Mesendoderm (in vitro differentiated cells): ENCODE data around the gene OLIG3.
A peak's percentile ranks its signal among the peaks of the same experiment; 100 is the strongest.

Experiments
- DNase-seq: peaks from one replicate; pipeline ENCODE4 v3.0.0; 2013
- H2AK5ac ChIP-seq: 2 replicates; pipeline ENCODE4 v1.6.1; 2013; ENCODE audit warnings: low read length, inconsistent platforms
- H2BK120ac ChIP-seq: 2 replicates; pipeline ENCODE4 v1.6.1; 2013; ENCODE audit warnings: low read depth, mild to moderate bottlenecking, low read length, moderate library complexity, mixed read lengths
- H2BK15ac ChIP-seq: replicated peaks from 2 replicates; pipeline ENCODE4 v1.6.1; 2013; ENCODE audit warnings: low read depth, mild to moderate bottlenecking, moderate library complexity
- H2BK5ac ChIP-seq: 2 replicates; pipeline ENCODE4 v1.6.1; 2013; ENCODE audit warnings: low read length, inconsistent platforms
- H3K18ac ChIP-seq: 2 replicates; pipeline ENCODE4 v1.6.1; 2013; ENCODE audit warnings: mild to moderate bottlenecking, low read length, mixed read lengths
- H3K23ac ChIP-seq: one replicate; pipeline ENCODE4 v1.6.1; 2013; ENCODE audit warnings: low read length
- H3K27ac ChIP-seq: 2 replicates; pipeline ENCODE4 v1.5.1; 2013; ENCODE audit warnings: low read depth, mild to moderate bottlenecking, inconsistent platforms, low read length, moderate library complexity
- H3K27me3 ChIP-seq: 2 replicates; pipeline ENCODE4 v1.6.1; 2013; ENCODE audit warnings: low read length, control low read depth, mild to moderate bottlenecking, inconsistent platforms; ENCODE audit not compliant: insufficient read depth, poor library complexity
- H3K36me3 ChIP-seq: 2 replicates; pipeline ENCODE4 v1.6.1; 2013; ENCODE audit warnings: low read length, inconsistent platforms; ENCODE audit not compliant: control insufficient read depth, insufficient read depth
- H3K4ac ChIP-seq: one replicate; pipeline ENCODE4 v1.6.1; 2013; ENCODE audit warnings: low read depth, mild to moderate bottlenecking, low read length, moderate library complexity
- H3K4me1 ChIP-seq: 2 replicates; pipeline ENCODE4 v1.6.1; 2013; ENCODE audit warnings: low read depth, low read length, inconsistent platforms; ENCODE audit not compliant: control insufficient read depth
- H3K4me2 ChIP-seq: 2 replicates; pipeline ENCODE4 v1.6.1; 2013; ENCODE audit warnings: low read length
- H3K4me3 ChIP-seq: 2 replicates; pipeline ENCODE4 v1.5.1; 2013; ENCODE audit warnings: mild to moderate bottlenecking, low read length
- H3K56ac ChIP-seq: one replicate; pipeline ENCODE4 v1.6.1; 2013; ENCODE audit warnings: low read length
- H3K79me1 ChIP-seq: 2 replicates; pipeline ENCODE4 v1.6.1; 2013; ENCODE audit warnings: low read length, inconsistent platforms
- H3K79me2 ChIP-seq: 2 replicates; pipeline ENCODE4 v1.6.1; 2013; ENCODE audit warnings: mild to moderate bottlenecking, low read length; ENCODE audit not compliant: control insufficient read depth, insufficient read depth
- H3K9ac ChIP-seq: 2 replicates; pipeline ENCODE4 v1.6.1; 2013; ENCODE audit warnings: low read length, inconsistent platforms
- H4K5ac ChIP-seq: one replicate; pipeline ENCODE4 v1.6.1; 2013; ENCODE audit warnings: low read length
- H4K8ac ChIP-seq: one replicate; pipeline ENCODE4 v1.6.1; 2013; ENCODE audit warnings: low read depth, mild to moderate bottlenecking, control low read depth, low read length, moderate library complexity
- WGBS: extraction: QIAGEN DNeasy Blood & Tissue Kit; methylation state at CpG from one replicate; pipeline ENCODE4 v1.1.7; 2013; ENCODE audit warnings: low lambda C conversion rate, missing lambda C conversion rate; ENCODE audit not compliant: insufficient coverage; ENCODE audit errors: extremely low coverage; 5-methylcytosine and 5-hydroxymethylcytosine counted together

OLIG3 gene

GRCh38 chr6:137471497-137471896 lies 22.7 kb downstream of the OLIG3 start:
- H3K4me3 ChIP-seq: no peak overlapping the region
- H2AK5ac ChIP-seq: no peak overlapping the region
- no peaks in the 10 kb centered on the region for H3K4me1 ChIP-seq
- no peaks in the 10 kb centered on the region for H3K79me1 ChIP-seq
- DNase-seq: no peak
- no peak overlapping the region for H4K8ac ChIP-seq
- no peak overlapping the region for H3K9ac ChIP-seq
- no peak overlapping the region for H2BK120ac ChIP-seq
- no peak overlapping the region for H2BK15ac ChIP-seq
- H3K18ac ChIP-seq: no peak overlapping the region
- H4K5ac ChIP-seq: no peak overlapping the region
- WGBS: no CpG with 5 or more reads among the region's 5 CpGs
- H3K56ac ChIP-seq: no peak overlapping the region
- H3K4ac ChIP-seq: no peak overlapping the region
- no peaks in the 10 kb centered on the region for H3K79me2 ChIP-seq
- H3K4me2 ChIP-seq: no peak overlapping the region
- H2BK5ac ChIP-seq: no peak overlapping the region
- H3K36me3 ChIP-seq: no peaks in the 10 kb centered on the region
- no peak overlapping the region for H3K23ac ChIP-seq
- no peak overlapping the region for H3K27ac ChIP-seq
- H3K27me3 ChIP-seq: no peaks in the 10 kb centered on the region

- whole genome bisulfite sequencing: no CpG with 5 or more reads among the region's 6 CpGs
- Histone ChIP-seq H4K8ac (no peak overlapping the region), H3K18ac (no peak overlapping the region), H2AK5ac (no peak overlapping the region), H3K4me2 (no peak overlapping the region), H4K5ac (no peak overlapping the region), H3K4me1 (no peaks in the 10 kb centered on the region), H3K27me3 (no peaks in the 10 kb centered on the region), H3K79me2 (no peaks in the 10 kb centered on the region), H3K56ac (no peak overlapping the region), H2BK5ac (no peak overlapping the region), H3K4ac (no peak overlapping the region), H2BK120ac (no peak overlapping the region), H3K4me3 (no peak overlapping the region), H2BK15ac (no peak overlapping the region), H3K79me1 (no peaks in the 10 kb centered on the region), H3K9ac (no peak overlapping the region), H3K23ac (no peak overlapping the region), H3K36me3 (no peaks in the 10 kb centered on the region), H3K27ac (no peak overlapping the region)
- no peak for DNase-seq
These were observed 27.0 kb downstream of the OLIG3 start for GRCh38 chr6:137467211-137467610.

GRCh38 chr6:137465378-137466009 lies 28.7 kb downstream of the OLIG3 start:
- H3K18ac ChIP-seq: no peak overlapping the region
- no peaks in the 10 kb centered on the region for H3K79me2 ChIP-seq
- H3K79me1 ChIP-seq: no peaks in the 10 kb centered on the region
- H3K27me3 ChIP-seq: no peaks in the 10 kb centered on the region
- H3K4me1 ChIP-seq: no peaks in the 10 kb centered on the region
- no peak overlapping the region for H3K27ac ChIP-seq
- no peak overlapping the region for H2BK5ac ChIP-seq
- H2BK120ac ChIP-seq: no peak overlapping the region
- H3K23ac ChIP-seq: no peak overlapping the region
- no peak overlapping the region for H2AK5ac ChIP-seq
- no peak overlapping the region for H3K4ac ChIP-seq
- H3K36me3 ChIP-seq: no peaks in the 10 kb centered on the region
- H3K4me2 ChIP-seq: no peak overlapping the region
- H4K5ac ChIP-seq: no peak overlapping the region
- WGBS: no CpG with 5 or more reads among the region's 7 CpGs
- no peak overlapping the region for H3K4me3 ChIP-seq
- DNase-seq: no peak
- H2BK15ac ChIP-seq: no peak overlapping the region
- no peak overlapping the region for H3K9ac ChIP-seq
- no peak overlapping the region for H4K8ac ChIP-seq
- H3K56ac ChIP-seq: no peak overlapping the region

- no CpG with 5 or more reads among the region's 7 CpGs for WGBS
These were observed 41.8 kb downstream of the OLIG3 start for GRCh38 chr6:137452333-137452894.

DNA sequence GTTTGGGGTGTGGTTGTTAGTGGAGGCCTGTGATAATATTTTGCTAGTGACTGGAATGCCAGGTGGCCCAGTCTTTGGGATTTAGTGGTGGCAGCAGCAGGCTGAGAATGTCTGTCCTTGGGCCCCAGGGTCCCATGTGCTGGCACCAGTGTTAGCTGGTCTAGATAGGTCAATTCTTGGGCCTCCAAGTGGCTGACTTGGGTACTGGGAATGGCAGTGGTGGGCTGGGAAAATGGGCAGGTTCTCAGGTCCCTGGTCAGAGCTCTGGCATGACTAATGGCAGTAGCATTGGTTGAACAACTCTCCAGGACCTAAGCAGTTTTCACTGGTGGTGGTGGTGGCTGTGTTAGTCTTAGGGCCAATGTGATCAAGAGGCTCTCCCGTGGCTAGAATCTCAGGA lies 50.3 kb downstream of the OLIG3 start:
- DNase-seq: peak; percentile 29
- H4K5ac ChIP-seq: no peak overlapping the region
- H3K4me2 ChIP-seq: no peak overlapping the region
- no peaks in the 10 kb centered on the region for H3K36me3 ChIP-seq
- no peak overlapping the region for H2BK5ac ChIP-seq
- no peak overlapping the region for H3K4ac ChIP-seq
- H2AK5ac ChIP-seq: no peak overlapping the region
- no peak overlapping the region for H2BK15ac ChIP-seq
- H2BK120ac ChIP-seq: no peak overlapping the region
- no peak overlapping the region for H4K8ac ChIP-seq
- WGBS: no CpG with 5 or more reads among the region's 1 CpG
- no peaks in the 10 kb centered on the region for H3K27me3 ChIP-seq
- H3K79me2 ChIP-seq: no peaks in the 10 kb centered on the region
- no peak overlapping the region for H3K18ac ChIP-seq
- H3K4me3 ChIP-seq: no peak overlapping the region
- no peak overlapping the region for H3K27ac ChIP-seq
- H3K79me1 ChIP-seq: no peaks in the 10 kb centered on the region
- H3K9ac ChIP-seq: no peak overlapping the region
- no peak overlapping the region for H3K23ac ChIP-seq
- no peak overlapping the region for H3K56ac ChIP-seq
- H3K4me1 ChIP-seq: no peaks in the 10 kb centered on the region

More at GRCh38 chr6:137452333-137452894, 41.8 kb downstream of the OLIG3 start:
- Histone ChIP-seq H3K56ac (no peak overlapping the region), H2BK120ac (no peak overlapping the region), H3K18ac (no peak overlapping the region), H3K4me2 (no peak overlapping the region), H3K36me3 (no peaks in the 10 kb centered on the region), H3K4me1 (no peaks in the 10 kb centered on the region), H4K5ac (no peak overlapping the region), H2AK5ac (no peak overlapping the region), H2BK5ac (no peak overlapping the region), H3K79me2 (no peaks in the 10 kb centered on the region), H4K8ac (no peak overlapping the region), H2BK15ac (no peak overlapping the region), H3K4me3 (no peak overlapping the region), H3K4ac (no peak overlapping the region), H3K23ac (no peak overlapping the region), H3K27me3 (no peaks in the 10 kb centered on the region), H3K27ac (no peak overlapping the region), H3K9ac (no peak overlapping the region), H3K79me1 (no peaks in the 10 kb centered on the region)
- no peak for DNase-seq
